CD4-positive, alpha-beta T cell (primary cell): ENCODE results near the gene FERMT2. TPM values are rescaled to one million over a fixed set of nuclear protein-coding genes. Genes with fewer than 3 reads are reported as not detected.
A peak's percentile ranks its signal among the peaks of the same experiment; 100 is the strongest.

ENCODE experiments used
- ATAC-seq: fragments of 200-7000 bp; cut with Tn5 transposase; one replicate; pipeline ENCODE4 v1.10.0; 2022; ENCODE audit warnings: mild to moderate bottlenecking; ENCODE audit not compliant: poor library complexity
- CTCF ChIA-PET: fragments of 350-600 bp; sonication (Branson Sonifier 250); formaldehyde crosslinking; loops from one replicate; lab custom pipeline; 2021; ENCODE audit warnings: antibody characterized with exemption, inconsistent platforms; lab: Charles Lee
- POLR2A ChIA-PET: fragments of 350-600 bp; sonication (Branson Sonifier 250); formaldehyde crosslinking; loops from one replicate; lab custom pipeline; 2021; ENCODE audit warnings: antibody characterized with exemption, inconsistent platforms; lab: Charles Lee
- DNase-seq, 14 experiments: peaks; one replicate each; pipeline ENCODE4 v3.0.0-alpha.2; 2013 to 2020; ENCODE audit warnings: mixed read lengths in 2 of 14
- H3K27ac ChIP-seq, 2 donors: one replicate each; pipeline versions ENCODE4 v1.5.1 to v1.7.0; 2013; ENCODE audit warnings: low read length in 2 of 2, low read depth in 1 of 2, mild to moderate bottlenecking in 1 of 2
- H3K27me3 ChIP-seq, 2 experiments: 1 replicate in 1 of 2; 2 replicates in 1 of 2; pipeline versions ENCODE4 v1.6.1 to v1.7.0; 2013; ENCODE audit warnings: low read length in 2 of 2, control low read depth in 1 of 2, mild to moderate bottlenecking in 1 of 2, moderate library complexity in 1 of 2; ENCODE audit not compliant: insufficient read depth in 2 of 2, control insufficient read depth in 1 of 2
- H3K36me3 ChIP-seq: one replicate; pipeline ENCODE4 v1.6.1; 2013; ENCODE audit warnings: low read length, control low read depth; ENCODE audit not compliant: insufficient read depth
- H3K4me1 ChIP-seq: one replicate; pipeline ENCODE4 v1.6.1; 2013; ENCODE audit warnings: low read length, control low read depth; ENCODE audit not compliant: insufficient read depth
- H3K4me3 ChIP-seq: one replicate; pipeline ENCODE4 v1.5.1; 2013; ENCODE audit warnings: mild to moderate bottlenecking, low read length, moderate library complexity
- H3K9me3 ChIP-seq, 2 experiments: 1 replicate in 1 of 2; 2 replicates in 1 of 2; pipeline versions ENCODE4 v1.6.1 to v1.7.0; 2013; ENCODE audit warnings: low read length in 2 of 2, mild to moderate bottlenecking in 2 of 2, control low read depth in 1 of 2, moderate library complexity in 1 of 2; ENCODE audit not compliant: control insufficient read depth in 1 of 2, insufficient read depth in 1 of 2
- H3K27ac Mint-ChIP-seq: one replicate; pipeline ENCODE4 v1.8.0; 2020; ENCODE audit warnings: mixed read lengths
- H3K27me3 Mint-ChIP-seq: one replicate; pipeline ENCODE4 v1.8.0; 2021; ENCODE audit warnings: mixed read lengths
- H3K36me3 Mint-ChIP-seq: one replicate; pipeline ENCODE4 v1.8.0; 2021; ENCODE audit warnings: low read depth, mixed read lengths
- H3K4me1 Mint-ChIP-seq: one replicate; pipeline ENCODE4 v1.8.0; 2021; ENCODE audit warnings: low read depth, mixed read lengths
- H3K4me3 Mint-ChIP-seq: one replicate; pipeline ENCODE4 v1.8.0; 2020; ENCODE audit warnings: mild to moderate bottlenecking, mixed read lengths
- H3K9me3 Mint-ChIP-seq: one replicate; pipeline ENCODE4 v1.8.0; 2020; ENCODE audit warnings: mixed read lengths
- CTCF ChIP-seq: fragments of 200-600 bp; IDR thresholded peaks from one replicate; pipeline ENCODE4 v1.8.0; 2022; ENCODE audit warnings: antibody characterized with exemption, mild to moderate bottlenecking
- intact Hi-C, 2 experiments: fragments of 100-400 bp; cut with DNase I in 1 of 2; cut with micrococcal nuclease in 1 of 2; formaldehyde crosslinking; loops; one replicate each; pipeline versions ENCODE4 v1.15.1 to v1.9.0; 2023 to 2025; cut with DNase I, micrococcal nuclease
- total RNA-seq, 174 experiments: library from RNA in 2 of 174; stranded (reverse) in 2 of 174; gene quantifications; one replicate each; pipeline ENCODE4 v1.2.3 and lab custom pipeline; 2021 to 2026

FERMT2 gene
- total RNA-seq, 2 experiments from 2014 or later: 0.44 to 0.61 TPM

GRCh38 chr14:52895000-52895399 lies 55.9 kb downstream of the FERMT2 start:
- H3K4me3 ChIP-seq: no peak overlapping the region
- DNase-seq (peak in 3 of 14 experiments; percentile 17 to 20 (median 18)), ATAC-seq (peak; percentile 59)
- ChIA-PET POLR2A (no interaction called here), CTCF (no interaction called here)
- no peaks in the 10 kb centered on the region for H3K36me3 Mint-ChIP-seq
- no peak for TF ChIP-seq CTCF
- H3K9me3 ChIP-seq: no peaks in the 10 kb centered on the region
- H3K4me1 ChIP-seq: no peaks in the 10 kb centered on the region
- H3K9me3 Mint-ChIP-seq: no peaks in the 10 kb centered on the region
- no peaks in the 10 kb centered on the region for H3K27me3 Mint-ChIP-seq
- H3K27ac Mint-ChIP-seq: no peak overlapping the region
- no peak overlapping the region for H3K4me3 Mint-ChIP-seq
- no peaks in the 10 kb centered on the region for H3K36me3 ChIP-seq
- intact Hi-C loops: no loop called here
- peaks cover 7% of the 10 kb centered on the region for H3K4me1 Mint-ChIP-seq
- no peaks in the 10 kb centered on the region for H3K27me3 ChIP-seq
- no peak overlapping the region for H3K27ac ChIP-seq

- Histone ChIP-seq H3K9me3 (no peaks in the 10 kb centered on the region), H3K36me3 (no peaks in the 10 kb centered on the region), H3K27me3 (no peaks in the 10 kb centered on the region), H3K4me1 (no peaks in the 10 kb centered on the region), H3K27ac (no peak overlapping the region), H3K4me3 (no peak overlapping the region)
- Mint-ChIP-seq H3K9me3 (no peaks in the 10 kb centered on the region), H3K27ac (no peak overlapping the region), H3K36me3 (no peaks in the 10 kb centered on the region), H3K4me1 (peaks cover 7% of the 10 kb centered on the region), H3K4me3 (no peak overlapping the region), H3K27me3 (no peaks in the 10 kb centered on the region)
- no peak for TF ChIP-seq CTCF
- DNase-seq (no peak), ATAC-seq (no peak)
- intact Hi-C loops: no loop called here
- ChIA-PET CTCF (interaction anchor here (0.5 kb wide), 1 partner anchor 1966 kb away, joined by 3 read pairs; no protein-coding TSS in a partner anchor), POLR2A (no interaction called here)
Measured at GRCh38 chr14:52891800-52892199, 59.0 kb downstream of the FERMT2 start.

DNA sequence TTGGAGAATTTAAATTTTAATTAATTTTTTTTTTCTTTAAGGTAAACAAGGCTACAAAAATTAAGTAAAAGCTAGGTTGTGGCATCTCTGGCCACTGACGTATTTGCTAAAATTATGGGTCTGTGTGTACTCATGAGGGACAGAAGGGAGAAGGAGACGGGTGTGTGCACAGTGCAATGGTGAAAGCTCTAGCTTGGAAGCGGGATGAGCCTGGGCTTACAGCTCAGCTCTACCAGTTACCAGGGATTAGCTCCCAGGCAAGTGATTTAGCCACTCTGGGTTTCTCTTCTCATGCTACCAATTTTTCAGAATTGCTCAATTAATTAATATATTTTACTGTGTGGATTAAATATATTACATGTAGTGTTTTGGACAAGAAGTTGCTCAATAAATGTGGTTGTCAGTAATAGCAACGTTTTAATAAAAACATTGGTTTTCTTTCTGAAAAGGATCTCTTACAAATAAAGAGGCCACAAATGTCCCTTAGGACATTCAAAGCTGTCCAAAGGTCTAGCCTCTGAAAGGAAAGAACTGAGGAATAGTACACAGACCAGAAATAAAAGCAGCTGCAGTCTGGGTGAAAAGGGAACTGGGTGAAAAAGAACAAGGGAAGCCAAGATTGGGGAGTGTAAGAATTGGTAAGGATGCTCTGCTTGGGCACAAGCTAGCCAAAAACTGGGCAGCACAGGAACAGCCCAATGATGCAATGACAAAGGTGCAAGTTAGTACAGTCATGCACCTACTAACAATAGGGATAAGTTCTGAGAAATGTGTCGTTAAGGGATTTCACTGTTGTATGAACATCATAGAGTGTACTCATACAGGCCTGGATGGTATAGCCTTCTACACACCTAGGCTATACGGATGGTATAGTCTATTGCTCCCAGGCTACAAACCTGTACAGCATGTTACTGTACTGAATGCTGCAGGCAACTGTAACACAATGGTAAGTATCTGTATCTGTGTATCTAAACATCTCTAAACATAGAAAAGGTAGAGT lies 61.7 kb downstream of the FERMT2 start:
- no peak overlapping the region for H3K4me3 ChIP-seq
- ATAC-seq: no peak
- Mint-ChIP-seq H3K4me3 (no peak overlapping the region), H3K4me1 (no peaks in the 10 kb centered on the region), H3K27me3 (no peaks in the 10 kb centered on the region), H3K36me3 (no peaks in the 10 kb centered on the region), H3K27ac (no peak overlapping the region), H3K9me3 (no peaks in the 10 kb centered on the region)
- ChIA-PET CTCF (interaction anchor here (0.8 kb wide), 1 partner anchor 72 kb away, joined by 3 read pairs; no protein-coding TSS in a partner anchor), POLR2A (interaction anchor here (0.9 kb wide), 1 partner anchor 29 kb away, joined by 3 read pairs; no protein-coding TSS in a partner anchor)
- H3K36me3 ChIP-seq: no peaks in the 10 kb centered on the region
- H3K9me3 ChIP-seq: no peaks in the 10 kb centered on the region
- no peaks in the 10 kb centered on the region for H3K27me3 ChIP-seq
- DNase-seq: no peak
- no peak for TF ChIP-seq CTCF
- intact Hi-C loops: no loop called here
- H3K27ac ChIP-seq: no peak overlapping the region
- no peaks in the 10 kb centered on the region for H3K4me1 ChIP-seq
